ENCODE data around the gene OSTF1. TPM values are rescaled to one million over a fixed set of nuclear protein-coding genes. Genes with fewer than 3 reads are reported as not detected.

OSTF1 gene
- total and polyA plus RNA-seq, 2 experiments from 2014 or later, result 15.6 to 24.0 TPM

DNA sequence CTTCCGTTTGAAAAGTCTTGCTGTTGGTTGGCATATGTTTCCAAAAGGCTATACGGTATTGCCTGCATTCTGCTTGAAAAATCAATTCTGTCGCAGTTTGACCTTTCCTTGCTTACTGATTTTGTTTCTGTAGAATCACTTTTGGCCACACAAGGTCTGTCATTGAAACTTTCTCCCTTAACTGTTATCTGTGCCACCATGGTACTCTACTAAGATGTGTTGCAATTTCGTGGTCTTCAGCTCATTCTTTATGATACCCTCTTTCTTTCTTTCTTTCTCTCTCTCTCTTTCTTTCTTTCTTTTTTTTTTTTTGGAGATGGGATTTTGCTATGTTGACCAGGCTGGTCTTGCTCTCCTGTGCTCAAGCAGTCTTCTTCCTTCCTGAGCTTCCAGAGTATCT, 4.5 kb downstream of the OSTF1 start:
- H3K4me1 ChIP-seq (ENCODE audit: insufficient read depth), result peaks cover 29% of the 10 kb centered on the region
- ATAC-seq (no peak), DNase-seq (ENCODE audit: low spot score) (no peak)
- no peaks in the 10 kb centered on the region for H3K36me3 ChIP-seq (ENCODE audit: insufficient read depth)
- H3K27ac ChIP-seq (ENCODE audit: low read depth), result no peak overlapping the region
- peaks cover 22% of the 10 kb centered on the region for H3K4me1 Mint-ChIP-seq
- H3K4me2 ChIP-seq, result no peak overlapping the region
- H4K20me1 ChIP-seq (replicated peaks; ENCODE audit: insufficient read depth), result peaks cover 7% of the 10 kb centered on the region; the same call in 1 of the 2 replicates
- H3K4me3 Mint-ChIP-seq, result no peak overlapping the region
- H3K79me2 ChIP-seq (replicated peaks; ENCODE audit: insufficient read depth), result peaks cover 45% of the 10 kb centered on the region
- TF ChIP-seq STAT1 (IDR thresholded peaks at IDR 0.05; ENCODE audit: unreplicated experiment) (no peak), JUNB (IDR thresholded peaks at IDR 0.05; ENCODE audit: unreplicated experiment) (no peak), POLR2AphosphoS5 (IDR thresholded peaks at IDR 0.05; ENCODE audit: low read depth) (no peak), EZH2 (IDR thresholded peaks at IDR 0.05; ENCODE audit: low read depth, unreplicated experiment) (no peak), CREB1 (CRISPR knock-in tag; IDR thresholded peaks at IDR 0.05; ENCODE audit: low read depth) (no peak), ZNF114 (CRISPR knock-in tag; IDR thresholded peaks at IDR 0.05) (no peak), NANOG (IDR thresholded peaks at IDR 0.05; ENCODE audit: borderline replicate concordance) (no peak), ZNF331 (CRISPR knock-in tag; IDR thresholded peaks at IDR 0.05; ENCODE audit: low read depth) (no peak), EZH2phosphoT487 (IDR thresholded peaks at IDR 0.05; ENCODE audit: unreplicated experiment) (no peak)
- TF ChIP-seq, protein P1, sequence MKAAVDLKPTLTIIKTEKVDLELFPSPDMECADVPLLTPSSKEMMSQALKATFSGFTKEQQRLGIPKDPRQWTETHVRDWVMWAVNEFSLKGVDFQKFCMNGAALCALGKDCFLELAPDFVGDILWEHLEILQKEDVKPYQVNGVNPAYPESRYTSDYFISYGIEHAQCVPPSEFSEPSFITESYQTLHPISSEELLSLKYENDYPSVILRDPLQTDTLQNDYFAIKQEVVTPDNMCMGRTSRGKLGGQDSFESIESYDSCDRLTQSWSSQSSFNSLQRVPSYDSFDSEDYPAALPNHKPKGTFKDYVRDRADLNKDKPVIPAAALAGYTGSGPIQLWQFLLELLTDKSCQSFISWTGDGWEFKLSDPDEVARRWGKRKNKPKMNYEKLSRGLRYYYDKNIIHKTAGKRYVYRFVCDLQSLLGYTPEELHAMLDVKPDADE (IDR thresholded peaks at IDR 0.05), result no peak
- TF ChIP-seq, protein P2, sequence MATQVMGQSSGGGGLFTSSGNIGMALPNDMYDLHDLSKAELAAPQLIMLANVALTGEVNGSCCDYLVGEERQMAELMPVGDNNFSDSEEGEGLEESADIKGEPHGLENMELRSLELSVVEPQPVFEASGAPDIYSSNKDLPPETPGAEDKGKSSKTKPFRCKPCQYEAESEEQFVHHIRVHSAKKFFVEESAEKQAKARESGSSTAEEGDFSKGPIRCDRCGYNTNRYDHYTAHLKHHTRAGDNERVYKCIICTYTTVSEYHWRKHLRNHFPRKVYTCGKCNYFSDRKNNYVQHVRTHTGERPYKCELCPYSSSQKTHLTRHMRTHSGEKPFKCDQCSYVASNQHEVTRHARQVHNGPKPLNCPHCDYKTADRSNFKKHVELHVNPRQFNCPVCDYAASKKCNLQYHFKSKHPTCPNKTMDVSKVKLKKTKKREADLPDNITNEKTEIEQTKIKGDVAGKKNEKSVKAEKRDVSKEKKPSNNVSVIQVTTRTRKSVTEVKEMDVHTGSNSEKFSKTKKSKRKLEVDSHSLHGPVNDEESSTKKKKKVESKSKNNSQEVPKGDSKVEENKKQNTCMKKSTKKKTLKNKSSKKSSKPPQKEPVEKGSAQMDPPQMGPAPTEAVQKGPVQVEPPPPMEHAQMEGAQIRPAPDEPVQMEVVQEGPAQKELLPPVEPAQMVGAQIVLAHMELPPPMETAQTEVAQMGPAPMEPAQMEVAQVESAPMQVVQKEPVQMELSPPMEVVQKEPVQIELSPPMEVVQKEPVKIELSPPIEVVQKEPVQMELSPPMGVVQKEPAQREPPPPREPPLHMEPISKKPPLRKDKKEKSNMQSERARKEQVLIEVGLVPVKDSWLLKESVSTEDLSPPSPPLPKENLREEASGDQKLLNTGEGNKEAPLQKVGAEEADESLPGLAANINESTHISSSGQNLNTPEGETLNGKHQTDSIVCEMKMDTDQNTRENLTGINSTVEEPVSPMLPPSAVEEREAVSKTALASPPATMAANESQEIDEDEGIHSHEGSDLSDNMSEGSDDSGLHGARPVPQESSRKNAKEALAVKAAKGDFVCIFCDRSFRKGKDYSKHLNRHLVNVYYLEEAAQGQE (IDR thresholded peaks at IDR 0.05; ENCODE audit: unreplicated experiment), result no peak
- TF ChIP-seq, protein P3, sequence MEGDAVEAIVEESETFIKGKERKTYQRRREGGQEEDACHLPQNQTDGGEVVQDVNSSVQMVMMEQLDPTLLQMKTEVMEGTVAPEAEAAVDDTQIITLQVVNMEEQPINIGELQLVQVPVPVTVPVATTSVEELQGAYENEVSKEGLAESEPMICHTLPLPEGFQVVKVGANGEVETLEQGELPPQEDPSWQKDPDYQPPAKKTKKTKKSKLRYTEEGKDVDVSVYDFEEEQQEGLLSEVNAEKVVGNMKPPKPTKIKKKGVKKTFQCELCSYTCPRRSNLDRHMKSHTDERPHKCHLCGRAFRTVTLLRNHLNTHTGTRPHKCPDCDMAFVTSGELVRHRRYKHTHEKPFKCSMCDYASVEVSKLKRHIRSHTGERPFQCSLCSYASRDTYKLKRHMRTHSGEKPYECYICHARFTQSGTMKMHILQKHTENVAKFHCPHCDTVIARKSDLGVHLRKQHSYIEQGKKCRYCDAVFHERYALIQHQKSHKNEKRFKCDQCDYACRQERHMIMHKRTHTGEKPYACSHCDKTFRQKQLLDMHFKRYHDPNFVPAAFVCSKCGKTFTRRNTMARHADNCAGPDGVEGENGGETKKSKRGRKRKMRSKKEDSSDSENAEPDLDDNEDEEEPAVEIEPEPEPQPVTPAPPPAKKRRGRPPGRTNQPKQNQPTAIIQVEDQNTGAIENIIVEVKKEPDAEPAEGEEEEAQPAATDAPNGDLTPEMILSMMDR (conservative IDR thresholded peaks at IDR 0.05; ENCODE audit: low read depth in 2 of 2), result no peak
- TF ChIP-seq, protein P4, sequence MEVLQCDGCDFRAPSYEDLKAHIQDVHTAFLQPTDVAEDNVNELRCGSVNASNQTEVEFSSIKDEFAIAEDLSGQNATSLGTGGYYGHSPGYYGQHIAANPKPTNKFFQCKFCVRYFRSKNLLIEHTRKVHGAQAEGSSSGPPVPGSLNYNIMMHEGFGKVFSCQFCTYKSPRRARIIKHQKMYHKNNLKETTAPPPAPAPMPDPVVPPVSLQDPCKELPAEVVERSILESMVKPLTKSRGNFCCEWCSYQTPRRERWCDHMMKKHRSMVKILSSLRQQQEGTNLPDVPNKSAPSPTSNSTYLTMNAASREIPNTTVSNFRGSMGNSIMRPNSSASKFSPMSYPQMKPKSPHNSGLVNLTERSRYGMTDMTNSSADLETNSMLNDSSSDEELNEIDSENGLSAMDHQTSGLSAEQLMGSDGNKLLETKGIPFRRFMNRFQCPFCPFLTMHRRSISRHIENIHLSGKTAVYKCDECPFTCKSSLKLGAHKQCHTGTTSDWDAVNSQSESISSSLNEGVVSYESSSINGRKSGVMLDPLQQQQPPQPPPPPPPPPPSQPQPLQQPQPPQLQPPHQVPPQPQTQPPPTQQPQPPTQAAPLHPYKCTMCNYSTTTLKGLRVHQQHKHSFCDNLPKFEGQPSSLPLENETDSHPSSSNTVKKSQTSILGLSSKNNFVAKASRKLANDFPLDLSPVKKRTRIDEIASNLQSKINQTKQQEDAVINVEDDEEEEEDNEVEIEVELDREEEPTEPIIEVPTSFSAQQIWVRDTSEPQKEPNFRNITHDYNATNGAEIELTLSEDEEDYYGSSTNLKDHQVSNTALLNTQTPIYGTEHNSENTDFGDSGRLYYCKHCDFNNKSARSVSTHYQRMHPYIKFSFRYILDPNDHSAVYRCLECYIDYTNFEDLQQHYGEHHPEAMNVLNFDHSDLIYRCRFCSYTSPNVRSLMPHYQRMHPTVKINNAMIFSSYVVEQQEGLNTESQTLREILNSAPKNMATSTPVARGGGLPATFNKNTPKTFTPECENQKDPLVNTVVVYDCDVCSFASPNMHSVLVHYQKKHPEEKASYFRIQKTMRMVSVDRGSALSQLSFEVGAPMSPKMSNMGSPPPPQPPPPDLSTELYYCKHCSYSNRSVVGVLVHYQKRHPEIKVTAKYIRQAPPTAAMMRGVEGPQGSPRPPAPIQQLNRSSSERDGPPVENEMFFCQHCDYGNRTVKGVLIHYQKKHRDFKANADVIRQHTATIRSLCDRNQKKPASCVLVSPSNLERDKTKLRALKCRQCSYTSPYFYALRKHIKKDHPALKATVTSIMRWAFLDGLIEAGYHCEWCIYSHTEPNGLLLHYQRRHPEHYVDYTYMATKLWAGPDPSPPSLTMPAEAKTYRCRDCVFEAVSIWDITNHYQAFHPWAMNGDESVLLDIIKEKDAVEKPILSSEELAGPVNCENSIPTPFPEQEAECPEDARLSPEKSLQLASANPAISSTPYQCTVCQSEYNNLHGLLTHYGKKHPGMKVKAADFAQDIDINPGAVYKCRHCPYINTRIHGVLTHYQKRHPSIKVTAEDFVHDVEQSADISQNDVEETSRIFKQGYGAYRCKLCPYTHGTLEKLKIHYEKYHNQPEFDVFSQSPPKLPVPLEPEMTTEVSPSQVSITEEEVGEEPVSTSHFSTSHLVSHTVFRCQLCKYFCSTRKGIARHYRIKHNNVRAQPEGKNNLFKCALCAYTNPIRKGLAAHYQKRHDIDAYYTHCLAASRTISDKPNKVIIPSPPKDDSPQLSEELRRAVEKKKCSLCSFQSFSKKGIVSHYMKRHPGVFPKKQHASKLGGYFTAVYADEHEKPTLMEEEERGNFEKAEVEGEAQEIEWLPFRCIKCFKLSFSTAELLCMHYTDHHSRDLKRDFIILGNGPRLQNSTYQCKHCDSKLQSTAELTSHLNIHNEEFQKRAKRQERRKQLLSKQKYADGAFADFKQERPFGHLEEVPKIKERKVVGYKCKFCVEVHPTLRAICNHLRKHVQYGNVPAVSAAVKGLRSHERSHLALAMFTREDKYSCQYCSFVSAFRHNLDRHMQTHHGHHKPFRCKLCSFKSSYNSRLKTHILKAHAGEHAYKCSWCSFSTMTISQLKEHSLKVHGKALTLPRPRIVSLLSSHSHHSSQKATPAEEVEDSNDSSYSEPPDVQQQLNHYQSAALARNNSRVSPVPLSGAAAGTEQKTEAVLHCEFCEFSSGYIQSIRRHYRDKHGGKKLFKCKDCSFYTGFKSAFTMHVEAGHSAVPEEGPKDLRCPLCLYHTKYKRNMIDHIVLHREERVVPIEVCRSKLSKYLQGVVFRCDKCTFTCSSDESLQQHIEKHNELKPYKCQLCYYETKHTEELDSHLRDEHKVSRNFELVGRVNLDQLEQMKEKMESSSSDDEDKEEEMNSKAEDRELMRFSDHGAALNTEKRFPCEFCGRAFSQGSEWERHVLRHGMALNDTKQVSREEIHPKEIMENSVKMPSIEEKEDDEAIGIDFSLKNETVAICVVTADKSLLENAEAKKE (CRISPR knock-in tag; IDR thresholded peaks at IDR 0.05), result no peak
- peaks cover 8% of the 10 kb centered on the region for H3K27me3 Mint-ChIP-seq (ENCODE audit: insufficient read depth, low read depth, poor library complexity)
- H3K9me3 Mint-ChIP-seq, result no peaks in the 10 kb centered on the region
- H3K36me3 Mint-ChIP-seq (ENCODE audit: low read depth), result no peaks in the 10 kb centered on the region
- H3K9me2 ChIP-seq (ENCODE audit: insufficient read depth), result no peaks in the 10 kb centered on the region
- H3K4me3 ChIP-seq, result no peak overlapping the region
- peaks cover 5% of the 10 kb centered on the region; the same call in 1 of the 2 replicates for H3K27me3 ChIP-seq (ENCODE audit: insufficient read depth)
- H3K27ac Mint-ChIP-seq, result no peak overlapping the region
- no peaks in the 10 kb centered on the region for H3F3A ChIP-seq (replicated peaks; ENCODE audit: low read depth)
- H2AFZ ChIP-seq, result no peak overlapping the region
